DOHH2 (cell line): ENCODE measurements around the gene ZBTB44.
A peak's percentile ranks its signal among the peaks of the same experiment; 100 is the strongest.

Experiments used
- H3F3A ChIP-seq: fragments of 200-600 bp; sonication (generic), shearing (Covaris generic); 2 replicates; pipeline ENCODE4 v1.6.0; 2016; ENCODE audit warnings: antibody characterized with exemption, mild to moderate bottlenecking; ENCODE audit not compliant: control insufficient read depth, insufficient read depth
- H3K27ac ChIP-seq: fragments of 200-600 bp; sonication (generic); 2 replicates; pipeline ENCODE4 v1.5.1; 2014; ENCODE audit warnings: low read depth, mild to moderate bottlenecking, low read length, moderate library complexity
- H3K27me3 ChIP-seq: fragments of 200-600 bp; sonication (generic); 2 replicates; pipeline ENCODE4 v1.6.1; 2014; ENCODE audit warnings: mild to moderate bottlenecking, low read length, mixed read lengths; ENCODE audit not compliant: control insufficient read depth
- H3K36me3 ChIP-seq: fragments of 200-600 bp; sonication (generic); 2 replicates; pipeline ENCODE4 v1.6.1; 2014; ENCODE audit warnings: mild to moderate bottlenecking, low read length, moderate library complexity, mixed read lengths; ENCODE audit not compliant: control insufficient read depth
- H3K4me1 ChIP-seq: fragments of 200-600 bp; sonication (generic); 2 replicates; pipeline ENCODE4 v1.6.1; 2014; ENCODE audit warnings: mild to moderate bottlenecking, low read length, mixed read lengths; ENCODE audit not compliant: control insufficient read depth
- H3K4me2 ChIP-seq: fragments of 200-600 bp; sonication (generic); 2 replicates; pipeline ENCODE4 v1.6.0; 2014; ENCODE audit warnings: mild to moderate bottlenecking, low read length, moderate library complexity
- H3K4me3 ChIP-seq: fragments of 200-600 bp; sonication (generic); 2 replicates; pipeline ENCODE4 v1.5.1; 2014; ENCODE audit warnings: mild to moderate bottlenecking, low read length, mixed read lengths
- H3K79me2 ChIP-seq: fragments of 200-600 bp; sonication (generic); 2 replicates; pipeline ENCODE4 v1.6.1; 2014; ENCODE audit warnings: mild to moderate bottlenecking, low read length, mixed read lengths; ENCODE audit not compliant: control insufficient read depth
- H3K9me2 ChIP-seq: fragments of 200-600 bp; sonication (generic); replicated peaks from 2 replicates; pipeline ENCODE4 v1.6.1; 2014; ENCODE audit warnings: mild to moderate bottlenecking, low read length, mixed read lengths; ENCODE audit not compliant: control insufficient read depth
- H3K9me3 ChIP-seq: fragments of 200-600 bp; sonication (generic); 2 replicates; pipeline ENCODE4 v1.6.1; 2014; ENCODE audit warnings: antibody characterized with exemption, low read length, mixed read lengths; ENCODE audit not compliant: control insufficient read depth, insufficient read depth
- H4K20me1 ChIP-seq: fragments of 200-600 bp; sonication (generic); 2 replicates; pipeline ENCODE4 v1.6.0; 2014; ENCODE audit warnings: low read depth, mild to moderate bottlenecking, antibody characterized with exemption, low read length, moderate library complexity; ENCODE audit not compliant: control insufficient read depth, insufficient read depth
- CTCF ChIP-seq: fragments of 200-600 bp; sonication (generic); IDR thresholded peaks from one replicate; pipeline ENCODE4 v1.5.1; 2014; ENCODE audit warnings: antibody characterized with exemption, mild to moderate bottlenecking, low read depth, low read length; ENCODE audit not compliant: poor library complexity, severe bottlenecking
- EZH2phosphoT487 ChIP-seq: fragments of 200-600 bp; sonication (generic); IDR thresholded peaks from 2 replicates; pipeline ENCODE4 v1.6.1; 2017; ENCODE audit warnings: borderline replicate concordance, mild to moderate bottlenecking, antibody characterized with exemption, low read length, moderate library complexity, mixed read lengths

Gene ZBTB44

GRCh38 chr11:130199792-130200191, 114.9 kb downstream of the ZBTB44 start:
- Histone ChIP-seq H3K4me3 (no peak overlapping the region), H3K27me3 (no peaks in the 10 kb centered on the region), H3K27ac (no peak overlapping the region), H3K4me2 (no peak overlapping the region), H3K9me3 (no peaks in the 10 kb centered on the region), H3K36me3 (peaks cover 94% of the 10 kb centered on the region), H3K9me2 (no peaks in the 10 kb centered on the region), H3K79me2 (no peaks in the 10 kb centered on the region; the same call in 1 of the 2 replicates), H3F3A (no peaks in the 10 kb centered on the region), H3K4me1 (peaks cover 20% of the 10 kb centered on the region), H4K20me1 (no peaks in the 10 kb centered on the region)
- TF ChIP-seq EZH2phosphoT487 (no peak), CTCF (no peak)

- H3K4me3 ChIP-seq: no peak overlapping the region
- no peak overlapping the region for H3K27ac ChIP-seq
- no peak overlapping the region for H3K4me2 ChIP-seq
- H3K79me2 ChIP-seq: no peaks in the 10 kb centered on the region; the same call in 1 of the 2 replicates
- H3K9me3 ChIP-seq: no peaks in the 10 kb centered on the region
- H3K9me2 ChIP-seq: no peaks in the 10 kb centered on the region
- H4K20me1 ChIP-seq: no peaks in the 10 kb centered on the region
- no peaks in the 10 kb centered on the region for H3F3A ChIP-seq
- peaks cover 95% of the 10 kb centered on the region for H3K36me3 ChIP-seq
- peaks cover 20% of the 10 kb centered on the region for H3K4me1 ChIP-seq
- H3K27me3 ChIP-seq: no peaks in the 10 kb centered on the region
- TF ChIP-seq CTCF (peak; percentile 14), EZH2phosphoT487 (no peak)
These were observed 115.8 kb downstream of the ZBTB44 start for GRCh38 chr11:130198964-130199363.

DNA sequence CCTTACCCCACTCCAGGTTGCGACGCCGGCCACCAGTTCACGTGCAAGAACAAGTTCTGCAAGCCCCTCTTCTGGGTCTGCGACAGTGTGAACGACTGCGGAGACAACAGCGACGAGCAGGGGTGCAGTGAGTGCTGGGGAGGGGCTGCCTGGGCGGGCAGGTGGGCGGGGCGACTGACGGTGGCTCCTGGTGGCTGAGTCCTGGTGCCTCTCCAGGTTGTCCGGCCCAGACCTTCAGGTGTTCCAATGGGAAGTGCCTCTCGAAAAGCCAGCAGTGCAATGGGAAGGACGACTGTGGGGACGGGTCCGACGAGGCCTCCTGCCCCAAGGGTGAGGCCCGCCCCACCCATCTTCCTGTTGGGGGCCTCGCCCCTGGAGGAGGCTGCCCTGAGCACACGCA, 116.4 kb downstream of the ZBTB44 start:
- H3K79me2 ChIP-seq: no peaks in the 10 kb centered on the region; the same call in 1 of the 2 replicates
- H3K27ac ChIP-seq: no peak overlapping the region
- no peaks in the 10 kb centered on the region for H3K9me2 ChIP-seq
- no peaks in the 10 kb centered on the region for H3F3A ChIP-seq
- H3K9me3 ChIP-seq: no peaks in the 10 kb centered on the region
- no peak overlapping the region for H3K4me2 ChIP-seq
- H4K20me1 ChIP-seq: no peaks in the 10 kb centered on the region
- H3K27me3 ChIP-seq: no peaks in the 10 kb centered on the region
- H3K36me3 ChIP-seq: peaks cover 94% of the 10 kb centered on the region
- no peak overlapping the region for H3K4me3 ChIP-seq
- no peak for TF ChIP-seq CTCF
- no peak for TF ChIP-seq EZH2phosphoT487
- H3K4me1 ChIP-seq: peaks cover 20% of the 10 kb centered on the region
